ENCODE measurements around the gene TBC1D14.
"Not testable (repeated sequence)": the region's sequence is repeated elsewhere in the genome, so short reads cannot be mapped to it uniquely, and the experiment has no call there.

The TBC1D14 gene

GRCh38 chr4:6969826-6970800 lies 60.5 kb downstream of the TBC1D14 start:
- H3K36me3 ChIP-seq (ENCODE audit: control insufficient read depth, insufficient read depth, low read length) = peaks cover 14% of the 10 kb centered on the region
- no peak overlapping the region for H3K27ac ChIP-seq (ENCODE audit: insufficient read depth, low read length, poor library complexity, severe bottlenecking)
- H3K27me3 ChIP-seq (replicated peaks; ENCODE audit: control insufficient read depth, insufficient read depth, low read length, poor library complexity, severe bottlenecking) = no peaks in the 10 kb centered on the region
- no peaks in the 10 kb centered on the region for H3K9me3 ChIP-seq (ENCODE audit: control insufficient read depth, low read length)
- DNase-seq = no peak
- H3K4me1 ChIP-seq (ENCODE audit: control insufficient read depth, insufficient read depth, low read length, poor library complexity, severe bottlenecking) = no peaks in the 10 kb centered on the region
- H3K4me3 ChIP-seq (ENCODE audit: insufficient read depth, low read depth, low read length, poor library complexity, severe bottlenecking) = no peak overlapping the region

GRCh38 chr4:6971536-6972374 lies 62.1 kb downstream of the TBC1D14 start:
- Histone ChIP-seq H3K4me3 (ENCODE audit: insufficient read depth, low read depth, low read length, poor library complexity, severe bottlenecking) (no peak overlapping the region), H3K27me3 (replicated peaks; ENCODE audit: control insufficient read depth, insufficient read depth, low read length, poor library complexity, severe bottlenecking) (no peaks in the 10 kb centered on the region), H3K4me1 (ENCODE audit: control insufficient read depth, insufficient read depth, low read length, poor library complexity, severe bottlenecking) (no peaks in the 10 kb centered on the region), H3K27ac (ENCODE audit: insufficient read depth, low read length, poor library complexity, severe bottlenecking) (no peak overlapping the region), H3K36me3 (ENCODE audit: control insufficient read depth, insufficient read depth, low read length) (peaks cover 14% of the 10 kb centered on the region), H3K9me3 (ENCODE audit: control insufficient read depth, low read length) (no peaks in the 10 kb centered on the region)
- no peak for DNase-seq

- H3K27me3 ChIP-seq (replicated peaks; ENCODE audit: control insufficient read depth, insufficient read depth, low read length, poor library complexity, severe bottlenecking) = no peaks in the 10 kb centered on the region
- no peaks in the 10 kb centered on the region for H3K4me1 ChIP-seq (ENCODE audit: control insufficient read depth, insufficient read depth, low read length, poor library complexity, severe bottlenecking)
- no peak for DNase-seq
- H3K9me3 ChIP-seq (ENCODE audit: control insufficient read depth, low read length) = no peaks in the 10 kb centered on the region
- peaks cover 12% of the 10 kb centered on the region for H3K36me3 ChIP-seq (ENCODE audit: control insufficient read depth, insufficient read depth, low read length)
- no peak overlapping the region for H3K4me3 ChIP-seq (ENCODE audit: insufficient read depth, low read depth, low read length, poor library complexity, severe bottlenecking)
- H3K27ac ChIP-seq (ENCODE audit: insufficient read depth, low read length, poor library complexity, severe bottlenecking) = no peak overlapping the region
These were observed 62.7 kb downstream of the TBC1D14 start for GRCh38 chr4:6972375-6972650.

- H3K4me3 ChIP-seq (ENCODE audit: insufficient read depth, low read depth, low read length, poor library complexity, severe bottlenecking) = no peak overlapping the region
- H3K9me3 ChIP-seq (ENCODE audit: control insufficient read depth, low read length) = no peaks in the 10 kb centered on the region
- no peaks in the 10 kb centered on the region for H3K4me1 ChIP-seq (ENCODE audit: control insufficient read depth, insufficient read depth, low read length, poor library complexity, severe bottlenecking)
- H3K36me3 ChIP-seq (ENCODE audit: control insufficient read depth, insufficient read depth, low read length) = peaks cover 6% of the 10 kb centered on the region
- DNase-seq = no peak
- no peak overlapping the region for H3K27ac ChIP-seq (ENCODE audit: insufficient read depth, low read length, poor library complexity, severe bottlenecking)
- no peaks in the 10 kb centered on the region for H3K27me3 ChIP-seq (replicated peaks; ENCODE audit: control insufficient read depth, insufficient read depth, low read length, poor library complexity, severe bottlenecking)
These were observed 63.3 kb downstream of the TBC1D14 start for GRCh38 chr4:6972911-6973310.

- no peaks in the 10 kb centered on the region for H3K4me1 ChIP-seq (ENCODE audit: control insufficient read depth, insufficient read depth, low read length, poor library complexity, severe bottlenecking)
- DNase-seq = peak; percentile 58 to 71 (median 63)
- H3K36me3 ChIP-seq (ENCODE audit: control insufficient read depth, insufficient read depth, low read length) = no peaks in the 10 kb centered on the region
- H3K27me3 ChIP-seq (replicated peaks; ENCODE audit: control insufficient read depth, insufficient read depth, low read length, poor library complexity, severe bottlenecking) = no peaks in the 10 kb centered on the region
- H3K9me3 ChIP-seq (ENCODE audit: control insufficient read depth, low read length) = no peaks in the 10 kb centered on the region
- H3K27ac ChIP-seq (ENCODE audit: insufficient read depth, low read length, poor library complexity, severe bottlenecking) = no peak overlapping the region
- no peak overlapping the region for H3K4me3 ChIP-seq (ENCODE audit: insufficient read depth, low read depth, low read length, poor library complexity, severe bottlenecking)
These were observed 64.7 kb downstream of the TBC1D14 start for GRCh38 chr4:6974138-6974848.

- H3K4me1 ChIP-seq (ENCODE audit: control insufficient read depth, insufficient read depth, low read length, poor library complexity, severe bottlenecking); H3K9me3 ChIP-seq (ENCODE audit: control insufficient read depth, low read length); H3K36me3 ChIP-seq (ENCODE audit: control insufficient read depth, insufficient read depth, low read length); H3K27ac ChIP-seq (ENCODE audit: insufficient read depth, low read length, poor library complexity, severe bottlenecking); H3K27me3 ChIP-seq (replicated peaks; ENCODE audit: control insufficient read depth, insufficient read depth, low read length, poor library complexity, severe bottlenecking); DNase-seq; H3K4me3 ChIP-seq (ENCODE audit: insufficient read depth, low read depth, low read length, poor library complexity, severe bottlenecking): not testable (repeated sequence)
These were observed 68.2 kb downstream of the TBC1D14 start for GRCh38 chr4:6977846-6978245.

- Histone ChIP-seq H3K9me3 (ENCODE audit: control insufficient read depth, low read length) (no peaks in the 10 kb centered on the region), H3K27ac (ENCODE audit: insufficient read depth, low read length, poor library complexity, severe bottlenecking) (no peak overlapping the region), H3K36me3 (ENCODE audit: control insufficient read depth, insufficient read depth, low read length) (no peaks in the 10 kb centered on the region), H3K4me3 (ENCODE audit: insufficient read depth, low read depth, low read length, poor library complexity, severe bottlenecking) (no peak overlapping the region), H3K27me3 (replicated peaks; ENCODE audit: control insufficient read depth, insufficient read depth, low read length, poor library complexity, severe bottlenecking) (no peaks in the 10 kb centered on the region), H3K4me1 (ENCODE audit: control insufficient read depth, insufficient read depth, low read length, poor library complexity, severe bottlenecking) (peaks cover 20% of the 10 kb centered on the region)
- DNase-seq = no peak
These were observed 74.0 kb downstream of the TBC1D14 start for GRCh38 chr4:6983544-6984142.

GRCh38 chr4:6984612-6985425 lies 75.2 kb downstream of the TBC1D14 start:
- Histone ChIP-seq H3K27me3 (replicated peaks; ENCODE audit: control insufficient read depth, insufficient read depth, low read length, poor library complexity, severe bottlenecking) (no peaks in the 10 kb centered on the region), H3K36me3 (ENCODE audit: control insufficient read depth, insufficient read depth, low read length) (no peaks in the 10 kb centered on the region), H3K4me3 (ENCODE audit: insufficient read depth, low read depth, low read length, poor library complexity, severe bottlenecking) (no peak overlapping the region), H3K4me1 (ENCODE audit: control insufficient read depth, insufficient read depth, low read length, poor library complexity, severe bottlenecking) (peaks cover 20% of the 10 kb centered on the region), H3K9me3 (ENCODE audit: control insufficient read depth, low read length) (no peaks in the 10 kb centered on the region), H3K27ac (ENCODE audit: insufficient read depth, low read length, poor library complexity, severe bottlenecking) (no peak overlapping the region)
- no peak for DNase-seq

Measured in effector memory CD4-positive, alpha-beta T cell (primary cell).